NCI-H82 treated with DMSO at 0.1 percent for 48 hours (cell line): Measurements from ENCODE around the gene RPS6KA5.
A peak's percentile ranks its signal among the peaks of the same experiment; 100 is the strongest.
"Not testable (repeated sequence)": the region's sequence is repeated elsewhere in the genome, so short reads cannot be mapped to it uniquely, and the experiment has no call there.

ENCODE experiments used
- DNase-seq: peaks from one replicate; lab custom pipeline; 2025; ENCODE audit not compliant: unreplicated experiment; lab: John Stamatoyannopoulos, UW

RPS6KA5 gene

DNA sequence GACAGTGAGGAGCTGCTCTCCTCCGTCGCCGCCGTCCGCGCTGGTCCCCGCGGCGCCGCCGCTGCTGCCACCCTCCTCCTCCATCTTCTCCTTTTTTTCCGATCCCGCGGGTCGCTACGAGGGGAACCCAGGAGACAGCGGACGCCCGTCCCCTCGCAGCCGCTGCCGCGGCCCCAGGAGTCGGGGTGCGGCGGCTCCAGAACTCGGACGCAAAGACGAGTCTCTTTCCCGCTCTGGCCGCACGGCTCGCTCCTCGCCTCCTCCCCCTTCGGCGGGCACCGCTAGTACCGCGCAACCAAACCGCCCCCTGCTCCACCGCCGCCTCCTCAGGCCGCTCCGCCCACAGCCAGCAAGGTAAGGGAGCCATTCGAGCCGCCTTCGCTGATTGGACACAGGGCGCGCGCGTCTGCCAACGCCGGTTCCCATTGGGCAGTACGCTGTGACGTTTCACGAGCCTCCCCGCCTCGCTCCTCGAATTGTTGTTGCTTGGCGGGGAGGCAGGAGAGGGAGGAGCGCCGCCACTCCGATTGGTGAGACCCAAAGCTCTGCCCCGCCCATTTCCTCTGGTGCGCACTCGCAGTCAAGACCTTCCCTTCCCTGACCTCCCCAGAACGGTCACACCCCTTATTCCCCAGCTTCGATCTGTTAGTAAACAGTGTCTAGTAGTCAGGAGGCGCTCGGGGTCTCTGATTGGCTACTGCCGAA, at the start of gene RPS6KA5:
Gene RPS6KA5, minus strand, starts transcription at position 291 of the 705 bp plus-strand sequence. Its CDS starts 207 bp downstream, at position 84.
- DNase-seq, result peak; percentile 98

DNA sequence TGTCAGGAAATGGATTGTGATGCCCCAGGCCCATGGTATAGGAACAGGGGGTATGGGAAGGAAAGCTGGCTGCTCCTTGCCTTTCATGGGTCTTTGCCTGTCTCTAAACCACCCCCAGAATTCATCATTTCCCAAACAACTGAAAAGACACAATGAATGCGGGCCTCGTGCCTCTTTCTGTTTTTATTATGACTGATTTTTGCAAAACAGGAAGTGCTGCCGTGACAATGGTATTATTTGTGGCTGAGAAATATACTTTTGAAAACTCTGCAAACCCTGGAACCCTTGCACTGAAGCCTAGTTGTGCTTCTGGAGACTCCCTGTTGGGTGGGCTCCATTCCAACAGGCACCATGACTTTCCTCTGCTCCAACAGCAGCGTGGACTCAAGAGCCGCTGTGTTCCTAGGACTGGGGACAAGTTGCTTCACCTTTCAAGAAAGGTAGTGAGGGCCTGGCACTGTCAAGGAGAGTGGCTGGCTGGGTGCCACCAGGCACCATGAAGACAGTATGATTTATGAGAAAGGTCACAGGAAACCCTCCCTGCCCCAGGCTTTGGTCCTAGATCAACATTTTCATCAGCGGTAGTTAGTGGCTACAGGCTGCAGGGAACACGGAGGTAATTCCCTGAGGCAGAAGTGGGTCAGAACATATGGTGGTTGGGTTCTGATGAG, 48.6 kb upstream of the RPS6KA5 start:
- DNase-seq, result no peak

DNA sequence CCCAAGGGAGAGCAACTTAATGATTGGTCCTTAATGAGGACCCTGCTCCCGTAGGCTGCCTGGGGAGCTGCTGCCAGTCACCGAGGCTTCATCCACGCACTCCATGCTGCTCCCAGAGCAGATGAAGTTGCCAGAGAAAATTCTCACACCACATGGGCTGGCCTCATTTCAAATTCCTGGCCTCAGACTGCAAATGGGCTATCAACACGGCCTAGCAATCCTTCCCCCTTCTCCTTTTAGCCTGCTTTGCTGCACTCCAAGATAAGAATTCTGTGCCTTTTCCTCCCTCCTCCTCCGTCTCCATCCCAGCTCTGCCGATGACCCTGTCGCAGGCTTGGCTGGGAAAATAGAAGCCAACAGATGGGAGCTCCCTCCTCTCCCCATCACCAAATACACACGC, 42.7 kb upstream of the RPS6KA5 start:
- DNase-seq, result no peak

DNA sequence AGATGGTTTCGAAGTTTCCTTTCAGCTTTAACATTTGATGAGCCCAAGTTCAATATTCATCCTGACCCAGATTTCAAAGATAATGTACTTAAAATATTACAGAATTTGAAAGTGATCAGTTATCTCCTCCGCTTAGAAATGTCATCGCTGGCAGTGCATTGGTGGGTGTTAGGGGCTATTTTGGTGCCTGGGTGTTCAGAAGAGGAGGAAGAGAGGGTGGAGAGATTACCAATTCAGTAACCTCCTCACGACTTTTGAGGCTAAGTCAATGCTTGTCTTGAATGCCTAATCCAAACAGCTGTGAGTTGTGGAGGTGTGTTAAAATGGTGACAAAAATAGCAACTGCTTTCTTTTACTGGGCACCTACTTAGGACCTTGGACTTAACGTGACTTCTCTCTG, 39.7 kb upstream of the RPS6KA5 start:
- DNase-seq, result no peak

DNA sequence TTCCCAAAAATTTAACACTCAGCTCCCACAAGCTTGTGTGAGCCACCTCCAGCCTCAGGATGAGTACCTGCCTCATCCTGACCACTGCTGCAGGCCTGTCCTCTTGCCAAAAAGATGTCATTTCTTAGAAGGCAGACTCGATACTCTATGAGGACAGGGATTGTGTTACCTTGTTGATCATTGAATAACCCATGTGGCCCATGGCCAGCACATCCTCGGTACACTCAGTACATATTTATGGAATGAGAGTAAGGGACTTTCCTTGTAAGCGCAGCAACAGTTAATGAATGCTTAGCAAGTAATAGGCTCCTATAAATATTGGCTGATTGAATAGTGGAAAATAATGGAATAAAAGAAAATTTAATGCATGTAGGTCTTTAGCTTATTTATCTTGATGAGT, 38.1 kb upstream of the RPS6KA5 start:
- no peak for DNase-seq

DNA sequence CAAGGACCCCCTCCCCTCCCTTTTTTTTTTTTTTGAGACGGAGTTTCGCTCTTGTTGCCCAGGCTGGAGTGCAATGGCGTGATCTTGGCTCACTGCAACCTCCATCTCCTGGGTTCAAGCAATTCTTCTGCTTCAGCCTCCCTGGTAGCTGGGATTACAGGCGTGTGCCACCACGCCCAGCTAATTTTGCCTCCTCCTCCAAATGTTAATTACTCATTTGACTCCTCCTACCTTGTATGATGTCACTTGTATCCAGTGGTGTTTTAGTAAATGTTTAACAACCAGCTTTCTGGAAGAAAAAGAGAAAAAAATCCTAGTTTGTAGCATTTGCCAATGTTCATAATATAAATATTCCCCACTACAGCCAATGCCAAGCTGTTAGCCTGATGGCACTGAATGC, 37.2 kb upstream of the RPS6KA5 start:
- not testable (repeated sequence) for DNase-seq

DNA sequence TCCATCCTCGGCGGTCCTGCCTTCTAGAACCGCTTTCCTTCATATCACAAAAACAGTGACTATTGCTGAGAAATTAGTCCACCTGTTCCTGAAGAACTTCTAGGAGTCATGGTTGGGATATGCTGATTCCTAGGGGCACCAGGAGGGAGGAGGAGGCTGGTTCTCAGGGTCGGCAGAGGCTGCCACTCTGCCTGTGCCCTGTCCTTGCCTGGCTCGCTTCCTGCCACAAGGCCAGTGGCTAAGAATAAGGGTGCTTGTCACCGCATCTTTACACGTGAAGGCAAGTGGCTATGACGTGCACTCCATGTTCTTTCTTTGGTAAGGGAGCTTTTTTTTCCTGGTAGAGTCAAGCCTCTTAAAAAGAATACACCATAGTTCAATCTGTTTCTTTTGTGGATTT, 34.7 kb upstream of the RPS6KA5 start:
- no peak for DNase-seq

DNA sequence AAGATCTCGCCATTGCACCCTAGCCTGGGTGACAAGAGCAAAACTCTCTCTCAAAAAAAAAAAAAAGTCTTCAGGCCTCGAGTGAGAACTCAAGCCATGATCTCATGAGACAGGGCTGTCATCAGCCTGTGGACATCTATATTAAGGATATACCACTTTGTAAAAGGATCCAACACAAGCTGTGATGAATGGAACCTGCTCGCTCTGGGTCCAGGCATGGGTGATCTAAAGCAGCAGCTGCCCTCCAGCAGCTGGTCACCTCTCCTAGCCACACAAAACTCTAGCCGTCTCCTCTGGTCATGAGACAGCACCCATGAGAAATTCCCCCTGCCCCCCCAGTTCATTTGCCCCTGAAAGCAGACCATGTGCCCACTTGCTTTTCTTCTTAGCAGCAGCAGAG, 34.3 kb upstream of the RPS6KA5 start:
- no peak for DNase-seq

DNA sequence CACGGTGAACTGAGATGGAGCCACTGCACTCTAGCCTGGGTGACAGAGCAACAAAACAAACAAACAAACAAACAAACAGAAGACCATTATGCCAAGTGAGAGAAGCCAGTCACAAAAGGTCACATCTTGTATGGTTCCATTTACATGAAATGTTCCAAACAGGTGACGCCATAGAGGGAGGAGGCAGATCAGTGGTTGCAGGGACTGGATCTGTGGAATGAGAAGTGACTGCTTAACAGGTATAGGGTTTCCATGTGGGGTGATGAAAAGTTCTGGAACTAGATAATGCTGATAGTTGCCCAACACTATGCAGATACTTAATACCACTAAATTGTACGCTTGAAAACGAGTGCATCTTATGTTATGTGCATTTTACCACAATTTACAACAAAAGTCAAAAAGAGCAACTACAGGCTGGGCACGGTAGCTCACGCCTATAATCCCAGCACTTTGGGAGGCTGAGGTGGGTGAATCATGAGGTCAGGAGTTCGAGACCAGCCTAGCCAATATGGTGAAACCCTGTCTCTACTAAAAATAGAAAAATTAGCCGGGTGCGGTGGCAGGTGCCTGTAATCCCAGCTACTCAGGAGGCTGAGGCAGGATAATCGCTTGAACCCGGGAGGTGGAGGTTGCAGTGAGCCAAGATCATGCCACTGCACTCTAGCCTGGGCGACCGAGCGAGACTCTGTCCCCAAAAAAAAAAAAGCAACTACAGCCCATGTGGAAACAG, 33.5 kb upstream of the RPS6KA5 start:
- not testable (repeated sequence) for DNase-seq

DNA sequence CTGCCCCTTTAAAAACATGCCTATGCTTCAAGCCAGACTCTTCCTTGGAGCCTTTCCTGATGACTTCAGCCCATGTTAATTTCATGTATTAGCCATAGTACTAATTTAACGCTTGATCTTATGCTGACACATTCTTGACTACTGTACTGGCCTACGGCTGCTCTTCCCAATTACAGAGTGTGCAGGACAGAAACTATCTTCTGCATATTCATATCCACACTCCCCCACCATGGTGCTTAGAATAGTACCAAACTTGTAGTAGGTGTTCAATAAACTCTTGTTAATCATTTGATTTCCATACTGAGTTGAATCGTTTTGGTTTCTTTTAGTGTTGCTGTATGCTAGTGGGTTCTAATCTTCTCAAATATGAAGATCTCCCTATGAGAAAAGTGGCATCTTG, 31.6 kb upstream of the RPS6KA5 start:
- DNase-seq, result no peak

DNA sequence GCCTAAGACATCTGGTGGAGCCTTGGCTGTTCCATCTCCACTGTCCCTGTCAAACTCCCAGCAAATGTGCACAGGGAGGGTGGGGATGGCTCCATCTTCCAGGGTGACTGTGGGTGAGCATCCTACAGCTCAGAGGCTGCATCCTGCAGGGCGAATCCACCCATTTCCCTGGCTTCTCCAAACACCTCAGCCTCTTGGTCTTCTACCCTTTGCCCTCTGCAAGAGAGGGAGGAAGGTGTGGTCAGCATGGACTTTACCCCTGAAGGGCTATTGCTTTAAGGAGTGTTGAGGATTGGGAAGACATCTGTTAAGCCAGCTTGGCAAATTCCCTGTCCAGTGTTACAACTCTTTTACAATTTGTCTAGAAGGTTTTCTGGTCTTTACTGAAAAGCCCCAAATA, 30.3 kb upstream of the RPS6KA5 start:
- DNase-seq, result no peak

DNA sequence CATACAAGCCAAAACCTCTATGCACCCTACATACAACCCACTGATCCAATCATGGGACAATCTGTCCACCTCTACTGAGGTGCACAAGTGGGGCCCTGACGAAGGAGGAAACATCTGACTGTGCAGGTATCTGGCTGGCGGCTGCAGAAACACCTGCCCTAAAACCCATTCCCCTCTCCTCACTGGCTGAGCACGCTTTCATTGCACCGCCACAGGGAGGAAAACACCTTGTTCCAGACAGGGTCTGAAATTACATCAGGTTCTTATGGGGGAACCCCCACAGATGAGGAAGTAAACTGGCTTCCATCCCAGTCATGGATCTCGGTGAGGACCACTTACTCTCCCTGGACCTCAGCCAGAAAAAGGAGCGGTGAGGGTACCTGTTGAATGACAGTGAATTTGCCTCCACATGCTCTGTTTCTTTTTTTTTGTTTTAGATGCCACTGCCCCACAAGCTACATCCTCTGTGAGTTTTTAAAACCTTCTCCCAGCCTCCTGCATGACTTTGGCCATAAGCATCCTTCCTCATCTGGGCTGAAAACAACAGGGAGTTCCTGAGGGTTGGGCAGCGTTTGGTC, 29.6 kb upstream of the RPS6KA5 start:
- no peak for DNase-seq

DNA sequence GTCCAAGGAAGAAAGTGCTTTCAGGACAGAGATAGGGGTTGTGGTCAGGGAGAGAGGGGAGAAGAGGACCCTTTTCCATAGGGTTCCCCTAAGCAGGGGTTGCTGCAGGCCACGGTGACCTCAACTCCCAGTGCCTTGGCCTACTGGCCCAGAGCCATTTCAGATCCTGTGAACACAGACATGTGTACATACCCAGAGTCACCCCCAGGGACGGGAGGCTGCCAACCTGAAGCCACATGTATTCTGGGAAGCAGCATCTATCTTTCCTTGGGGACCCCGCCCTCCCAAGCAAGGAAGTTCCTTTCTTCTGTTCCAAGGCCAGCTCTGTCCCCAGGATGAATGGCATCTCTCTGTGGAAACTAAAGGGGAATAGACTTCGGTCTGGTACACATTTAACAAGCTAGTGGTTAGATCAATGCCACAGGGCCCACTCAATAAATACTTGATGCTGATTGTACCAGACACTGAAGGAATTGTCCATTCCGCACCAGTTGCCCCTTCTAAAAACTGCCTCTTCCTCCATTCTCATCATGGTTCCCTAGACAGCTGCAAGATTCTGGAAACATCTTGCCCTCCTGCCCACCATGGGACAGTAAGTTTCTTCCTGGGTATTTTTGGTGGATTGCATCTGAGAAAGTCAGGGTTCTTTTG, 28.3 kb upstream of the RPS6KA5 start:
- no peak for DNase-seq

DNA sequence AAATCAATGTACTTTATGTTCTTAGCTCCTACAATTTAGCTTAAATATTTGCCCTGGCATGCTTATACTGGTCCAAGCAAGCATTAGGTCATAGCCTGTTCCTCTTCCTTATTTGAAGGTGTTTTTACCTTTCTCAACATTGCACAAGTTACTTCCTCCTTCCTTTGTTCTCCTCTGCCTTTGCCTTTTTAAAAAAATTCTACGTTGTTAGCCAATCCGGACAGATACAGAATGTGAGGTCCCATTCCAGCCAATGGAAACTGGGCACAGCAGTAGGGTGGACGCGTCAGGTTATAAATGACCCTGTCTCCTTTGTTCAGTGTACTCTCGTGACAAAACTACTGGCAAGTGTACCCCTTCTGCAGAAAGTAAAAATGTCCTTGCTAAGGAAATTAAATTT, 27.0 kb upstream of the RPS6KA5 start:
- DNase-seq, result not testable (repeated sequence)

DNA sequence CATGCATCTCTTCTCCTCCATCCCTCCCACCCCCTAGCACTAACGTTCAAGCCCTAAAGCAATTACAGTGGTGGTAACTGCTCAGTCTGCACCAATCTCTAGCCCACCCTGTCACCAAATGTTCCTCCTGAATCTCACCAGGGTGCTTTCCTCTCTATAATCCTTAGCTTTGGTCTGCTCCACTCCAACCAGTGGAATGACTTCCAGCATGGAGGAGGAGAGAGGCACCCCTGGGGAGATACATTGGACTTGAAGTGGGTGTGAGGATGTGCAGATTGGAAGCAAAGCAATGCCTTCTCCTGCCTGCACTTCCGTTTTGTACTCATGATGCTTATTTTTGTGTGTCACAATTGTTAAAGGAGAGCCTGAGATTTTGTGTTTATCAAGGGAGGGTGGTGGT, 24.1 kb upstream of the RPS6KA5 start:
- DNase-seq, result no peak

DNA sequence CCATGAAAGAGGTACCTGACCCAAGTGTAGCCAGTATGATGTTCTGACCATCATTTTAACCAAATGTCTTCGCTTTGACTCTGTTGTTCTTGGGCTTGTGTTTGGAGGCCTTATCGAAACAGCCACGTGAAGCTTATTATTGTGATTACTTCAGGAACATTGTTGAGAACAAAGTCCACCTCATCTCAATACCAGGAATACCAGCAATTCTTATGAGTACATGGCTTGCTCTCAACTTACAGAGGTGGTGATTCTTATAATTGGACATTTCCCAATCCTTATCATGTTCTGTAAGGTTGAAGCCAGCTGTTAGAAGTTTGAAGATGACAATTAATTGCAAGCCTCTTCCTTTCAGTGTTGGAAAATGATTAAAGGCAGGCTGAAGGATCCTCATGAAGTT, 21.8 kb upstream of the RPS6KA5 start:
- DNase-seq, result no peak

DNA sequence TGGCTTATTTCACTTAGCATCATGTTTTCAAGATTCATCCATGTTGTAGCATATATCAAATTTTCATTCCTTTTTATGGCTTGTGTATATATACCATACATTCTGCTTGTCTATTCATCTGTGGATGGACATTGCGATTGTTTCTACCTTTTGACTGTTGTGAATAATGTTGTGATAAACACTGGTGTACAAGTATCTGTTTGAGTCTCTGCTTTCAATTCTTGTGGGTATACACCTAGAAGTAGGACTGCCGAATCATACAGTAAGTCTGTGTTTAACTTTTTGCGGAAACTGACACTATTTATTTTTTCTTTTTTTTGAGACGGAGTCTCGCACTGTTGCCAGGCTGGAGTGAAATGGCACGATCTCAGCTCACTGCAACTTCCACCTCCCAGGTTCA, 19.6 kb upstream of the RPS6KA5 start:
- no peak for DNase-seq

DNA sequence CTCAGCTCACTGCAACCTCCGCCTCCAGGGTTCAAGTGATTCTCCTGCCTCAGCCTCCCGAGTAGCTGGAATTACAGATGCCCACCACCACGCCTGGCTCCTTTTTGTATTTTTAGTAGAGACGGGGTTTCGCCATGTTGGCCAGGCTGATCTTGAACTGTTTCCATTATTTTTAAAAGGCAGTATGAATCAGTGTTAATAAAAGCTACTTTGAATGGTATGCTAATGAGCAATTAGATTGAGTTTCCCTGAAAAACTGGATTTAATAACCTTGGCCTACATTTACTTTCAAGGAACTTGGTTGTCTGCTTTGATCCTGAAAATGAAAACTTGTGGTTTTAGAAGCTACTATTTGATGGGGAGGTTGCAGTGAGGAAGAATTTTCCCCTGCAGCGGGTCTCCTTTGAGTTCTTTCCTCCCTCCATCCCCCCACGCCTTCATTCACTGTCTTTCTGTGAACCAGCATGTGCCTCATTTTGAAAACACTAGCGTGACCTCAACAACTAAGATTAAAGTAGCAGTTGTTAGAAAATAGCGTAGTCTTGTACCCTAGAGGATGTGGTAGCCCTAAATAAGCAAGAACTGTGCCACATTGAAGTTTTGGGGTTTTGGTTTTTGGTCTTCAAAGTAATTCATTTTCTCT, 17.8 kb upstream of the RPS6KA5 start:
- DNase-seq, result no peak

DNA sequence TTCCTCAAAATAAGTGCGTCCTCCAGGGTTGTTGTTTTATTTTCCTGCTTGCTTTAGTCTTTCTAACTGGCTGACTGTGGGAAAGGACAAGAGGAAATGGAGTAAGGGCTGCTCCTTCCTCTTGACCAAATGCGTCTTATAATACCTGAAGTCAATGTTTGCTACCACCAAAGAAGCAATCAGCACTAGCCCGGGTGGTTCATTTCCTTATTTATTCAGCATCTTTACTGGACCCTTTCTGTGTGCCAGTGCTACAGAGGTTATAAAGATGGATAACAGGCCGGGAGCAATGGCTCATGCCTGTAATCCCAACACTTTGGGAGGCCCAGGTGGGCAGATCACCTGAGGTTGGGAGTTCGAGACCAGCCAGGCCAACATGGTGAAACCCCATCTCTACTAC, 15.1 kb upstream of the RPS6KA5 start:
- no peak for DNase-seq

DNA sequence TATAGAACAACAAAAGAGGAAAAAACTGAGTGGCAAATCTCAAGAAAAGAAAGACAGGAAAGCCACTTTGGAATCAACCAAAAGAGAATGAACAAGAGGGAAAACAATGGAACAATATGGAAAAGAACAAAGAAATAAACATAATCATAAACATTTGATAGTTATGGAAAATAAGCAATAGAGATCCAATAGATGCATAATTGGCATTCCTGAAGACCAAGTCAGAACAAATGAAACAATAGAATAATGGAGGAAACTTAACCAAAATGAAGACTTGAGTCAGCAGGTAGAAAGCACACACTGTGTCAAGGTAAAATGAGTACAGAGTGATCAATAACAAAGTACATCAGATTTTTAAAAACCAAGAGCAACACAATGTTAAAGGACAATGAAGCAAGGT, 10.1 kb upstream of the RPS6KA5 start:
- no peak for DNase-seq

DNA sequence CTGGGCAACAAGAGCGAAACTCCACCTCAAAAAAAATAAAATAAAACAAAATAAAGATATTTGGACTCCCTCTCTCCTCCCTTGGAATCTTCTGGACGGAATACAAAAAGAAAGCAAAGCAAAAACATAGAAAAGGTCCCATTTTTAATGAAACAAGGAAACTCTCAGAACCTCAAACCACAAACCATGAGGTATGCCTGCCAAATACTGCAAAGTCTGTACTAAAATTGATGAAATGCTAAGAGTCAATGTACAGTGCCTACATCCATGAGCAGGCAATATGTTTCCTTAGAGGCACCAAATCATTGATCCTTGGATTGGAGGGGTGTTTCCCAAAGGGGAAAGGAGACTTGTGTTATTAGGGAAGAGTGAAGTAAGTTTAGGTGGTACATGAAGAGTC, 8.2 kb upstream of the RPS6KA5 start:
- DNase-seq, result no peak
